ENCODE measurements around the gene RAET1L. TPM values are rescaled to one million over a fixed set of nuclear protein-coding genes. Genes with fewer than 3 reads are reported as not detected.

RAET1L gene
- total and polyA plus RNA-seq, 2 donors (not counting 3 experiments of a cell fraction or from before 2014, with no cell fraction given), result not detected

DNA sequence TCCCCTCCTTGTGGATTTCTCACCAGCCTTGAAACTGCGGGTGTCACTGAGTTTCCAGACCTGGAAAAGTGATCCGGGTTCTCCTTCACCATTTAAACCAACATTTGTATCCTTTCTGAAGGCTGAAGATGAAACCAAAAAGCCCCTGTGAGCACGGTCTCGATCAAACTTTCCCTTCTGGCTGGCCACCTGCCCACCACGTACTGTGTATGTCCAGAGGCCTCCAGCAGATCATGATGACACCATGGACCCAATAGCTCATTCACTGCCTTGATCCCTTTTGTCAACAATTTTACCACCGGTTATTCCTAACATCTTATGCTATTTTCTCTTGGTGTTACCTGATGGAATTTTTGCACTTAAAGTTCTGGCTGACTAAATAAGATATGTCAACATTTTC, 46.0 kb downstream of the RAET1L start:
- no peaks in the 10 kb centered on the region for H3K9me1 ChIP-seq (replicated peaks; ENCODE audit: control insufficient read depth, extremely low read depth, insufficient read depth, low read length)
- H2AFZ ChIP-seq (ENCODE audit: low read depth, low read length), result no peak overlapping the region
- CTCF ChIA-PET, result no interaction called here
- no TSS peak for BruUV-seq (replicated peaks)
- dilution Hi-C loops (cut with MboI; ENCODE audit: extremely low pct_ligation_motif_present, low sequenced_read_pairs), result no loop called here
- intact Hi-C loops (cut with micrococcal nuclease), result no loop called here
- no peaks in the 10 kb centered on the region for H4K20me1 ChIP-seq (replicated peaks; ENCODE audit: control insufficient read depth, extremely low read depth, insufficient read depth, low read length)
- DNase-seq (ENCODE audit: low read depth, low spot score), result no peak
- POLR2A ChIA-PET, result no interaction called here
- H3K4me3 ChIP-seq (replicated peaks in 1 of 3; ENCODE audit: insufficient read depth in 1 of 3, low read depth in 1 of 3, low read length in 3 of 3), result no peak overlapping the region
- TF ChIP-seq CTCF (IDR thresholded peaks at IDR 0.05; ENCODE audit: extremely low read depth in 1 of 2, insufficient read depth in 1 of 2, low read depth in 1 of 2, low read length in 2 of 2), result no peak
- TF ChIP-seq GATA2 (IDR thresholded peaks at IDR 0.05; ENCODE audit: insufficient read depth, insufficient read length, low read depth, low read length), result no peak
- TF ChIP-seq POLR2AphosphoS5 (IDR thresholded peaks at IDR 0.05; ENCODE audit: insufficient read depth, low read depth, low read length), result no peak
- TF ChIP-seq MYC (IDR thresholded peaks at IDR 0.05; ENCODE audit: low read depth, low read length), result no peak
- TF ChIP-seq EZH2 (IDR thresholded peaks at IDR 0.05; ENCODE audit: borderline replicate concordance, low read depth, low read length, severe bottlenecking), result no peak
- no peak overlapping the region for H3K27ac ChIP-seq (ENCODE audit: insufficient read depth, low read depth, low read length)
- no peaks in the 10 kb centered on the region for H3K36me3 ChIP-seq (ENCODE audit: control insufficient read depth in 2 of 2, extremely low read depth in 1 of 2, insufficient read depth in 2 of 2, low read length in 2 of 2)
- H3K9ac ChIP-seq (replicated peaks; ENCODE audit: extremely low read depth, insufficient read depth, low read length), result no peak overlapping the region
- no peaks in the 10 kb centered on the region for H3K4me1 ChIP-seq (ENCODE audit: control insufficient read depth, extremely low read depth, insufficient read depth, low read length)
- H3K79me2 ChIP-seq (ENCODE audit: control insufficient read depth, insufficient read depth, low read length), result no peaks in the 10 kb centered on the region
- FAIRE-seq, result no peak
- H3K9me3 ChIP-seq (replicated peaks; ENCODE audit: control insufficient read depth, insufficient read depth, low read length), result no peaks in the 10 kb centered on the region
- peaks cover 39 to 47% of the 10 kb centered on the region in 2 experiments for H3K27me3 ChIP-seq (ENCODE audit: control insufficient read depth in 2 of 2, insufficient read depth in 2 of 2, low read length in 2 of 2)
- H3K4me2 ChIP-seq (ENCODE audit: insufficient read depth, low read length), result no peak overlapping the region

GRCh38 chr6:149978610-149979009, 46.7 kb downstream of the RAET1L start:
- H3K4me1 ChIP-seq (ENCODE audit: control insufficient read depth, extremely low read depth, insufficient read depth, low read length), result no peaks in the 10 kb centered on the region
- no peak overlapping the region for H3K4me3 ChIP-seq (replicated peaks in 1 of 3; ENCODE audit: insufficient read depth in 1 of 3, low read depth in 1 of 3, low read length in 3 of 3)
- no TSS peak for BruUV-seq (replicated peaks)
- intact Hi-C loops (cut with micrococcal nuclease), result no loop called here
- no peaks in the 10 kb centered on the region for H3K79me2 ChIP-seq (ENCODE audit: control insufficient read depth, insufficient read depth, low read length)
- POLR2A ChIA-PET, result no interaction called here
- CTCF ChIA-PET, result interaction anchor here (1.0 kb wide), 1 partner anchor 38 kb away, joined by 3 read pairs; no protein-coding TSS in a partner anchor
- peaks cover 39 to 47% of the 10 kb centered on the region in 2 experiments for H3K27me3 ChIP-seq (ENCODE audit: control insufficient read depth in 2 of 2, insufficient read depth in 2 of 2, low read length in 2 of 2)
- no peaks in the 10 kb centered on the region for H3K9me3 ChIP-seq (replicated peaks; ENCODE audit: control insufficient read depth, insufficient read depth, low read length)
- dilution Hi-C loops (cut with MboI; ENCODE audit: extremely low pct_ligation_motif_present, low sequenced_read_pairs), result no loop called here
- no peak overlapping the region for H2AFZ ChIP-seq (ENCODE audit: low read depth, low read length)
- H3K36me3 ChIP-seq (ENCODE audit: control insufficient read depth in 2 of 2, extremely low read depth in 1 of 2, insufficient read depth in 2 of 2, low read length in 2 of 2), result no peaks in the 10 kb centered on the region
- DNase-seq (ENCODE audit: low read depth, low spot score) (no peak), FAIRE-seq (no peak)
- H4K20me1 ChIP-seq (replicated peaks; ENCODE audit: control insufficient read depth, extremely low read depth, insufficient read depth, low read length), result no peaks in the 10 kb centered on the region
- H3K27ac ChIP-seq (ENCODE audit: insufficient read depth, low read depth, low read length), result no peak overlapping the region
- TF ChIP-seq JUN (IDR thresholded peaks at IDR 0.05; ENCODE audit: borderline replicate concordance, insufficient read depth, insufficient read length, low read depth), result no peak
- TF ChIP-seq MYC (IDR thresholded peaks at IDR 0.05; ENCODE audit: low read depth, low read length), result no peak
- no peak for TF ChIP-seq GATA2 (IDR thresholded peaks at IDR 0.05; ENCODE audit: insufficient read depth, insufficient read length, low read depth, low read length)
- TF ChIP-seq EZH2 (IDR thresholded peaks at IDR 0.05; ENCODE audit: borderline replicate concordance, low read depth, low read length, severe bottlenecking), result no peak
- TF ChIP-seq CTCF (IDR thresholded peaks at IDR 0.05; ENCODE audit: extremely low read depth in 1 of 2, insufficient read depth in 1 of 2, low read depth in 1 of 2, low read length in 2 of 2), result no peak
- TF ChIP-seq MAX (IDR thresholded peaks at IDR 0.05; ENCODE audit: insufficient read depth, insufficient read length), result no peak
- no peak for TF ChIP-seq POLR2AphosphoS5 (IDR thresholded peaks at IDR 0.05; ENCODE audit: insufficient read depth, low read depth, low read length)
- no peak for TF ChIP-seq POLR2A (IDR thresholded peaks at IDR 0.05; ENCODE audit: low read depth, low read length)
- TF ChIP-seq FOS (IDR thresholded peaks at IDR 0.05; ENCODE audit: borderline replicate concordance, insufficient read depth, low read length), result no peak
- H3K9me1 ChIP-seq (replicated peaks; ENCODE audit: control insufficient read depth, extremely low read depth, insufficient read depth, low read length), result no peaks in the 10 kb centered on the region
- H3K9ac ChIP-seq (replicated peaks; ENCODE audit: extremely low read depth, insufficient read depth, low read length), result no peak overlapping the region
- no peak overlapping the region for H3K4me2 ChIP-seq (ENCODE audit: insufficient read depth, low read length)
